Loucy (cell line): ENCODE measurements around the gene RIPOR2.
A peak's percentile ranks its signal among the peaks of the same experiment; 100 is the strongest.
"Not testable (repeated sequence)": the region's sequence is repeated elsewhere in the genome, so short reads cannot be mapped to it uniquely, and the experiment has no call there.

Source experiments
- H2AFZ ChIP-seq: fragments of 200-600 bp; sonication (generic); 2 replicates; pipeline ENCODE4 v1.6.0; 2016; ENCODE audit warnings: antibody characterized with exemption, mild to moderate bottlenecking, low read length, moderate library complexity
- H3F3A ChIP-seq: fragments of 200-600 bp; 2 replicates; pipeline ENCODE4 v1.6.0; 2016; ENCODE audit warnings: antibody characterized with exemption, low read depth, mild to moderate bottlenecking
- H3K27me3 ChIP-seq: fragments of 200-600 bp; sonication (generic); 2 replicates; pipeline ENCODE4 v1.6.1; 2014; ENCODE audit warnings: low read length, mild to moderate bottlenecking; ENCODE audit not compliant: insufficient read depth, poor library complexity, severe bottlenecking
- H3K36me3 ChIP-seq: fragments of 200-600 bp; sonication (generic); 2 replicates; pipeline ENCODE4 v1.6.1; 2016; ENCODE audit warnings: low read length; ENCODE audit not compliant: insufficient read depth
- H3K4me1 ChIP-seq: fragments of 200-600 bp; sonication (generic); 2 replicates; pipeline ENCODE4 v1.5.1; 2014; ENCODE audit warnings: low read length, mild to moderate bottlenecking; ENCODE audit not compliant: insufficient read depth, poor library complexity, severe bottlenecking
- H3K4me2 ChIP-seq: fragments of 200-600 bp; sonication (generic); 2 replicates; pipeline ENCODE4 v1.6.0; 2014; ENCODE audit warnings: antibody characterized with exemption, low read length, low read depth, mild to moderate bottlenecking; ENCODE audit not compliant: poor library complexity, severe bottlenecking
- H3K4me3 ChIP-seq: fragments of 200-600 bp; sonication (generic); 2 replicates; pipeline ENCODE4 v1.5.1; 2014; ENCODE audit warnings: low read length, mild to moderate bottlenecking, mixed read lengths; ENCODE audit not compliant: poor library complexity, severe bottlenecking
- H3K79me2 ChIP-seq: fragments of 200-600 bp; sonication (generic); 2 replicates; pipeline ENCODE4 v1.6.1; 2014; ENCODE audit warnings: low read length; ENCODE audit not compliant: insufficient read depth
- H3K9ac ChIP-seq: fragments of 200-600 bp; sonication (generic); 2 replicates; pipeline ENCODE4 v1.6.0; 2014; ENCODE audit warnings: mild to moderate bottlenecking, low read depth, low read length, moderate library complexity; ENCODE audit not compliant: poor library complexity, severe bottlenecking
- H3K9me2 ChIP-seq: fragments of 200-600 bp; sonication (generic); replicated peaks from 2 replicates; pipeline ENCODE4 v1.6.1; 2016; ENCODE audit warnings: low read depth, low read length, mixed read lengths
- H3K9me3 ChIP-seq: fragments of 200-600 bp; sonication (generic); 2 replicates; pipeline ENCODE4 v1.6.1; 2014; ENCODE audit warnings: mild to moderate bottlenecking, antibody characterized with exemption, low read length, low read depth; ENCODE audit not compliant: insufficient read depth
- H4K20me1 ChIP-seq: fragments of 200-600 bp; sonication (generic); 2 replicates; pipeline ENCODE4 v1.6.0; 2014; ENCODE audit warnings: antibody characterized with exemption, low read length, mild to moderate bottlenecking; ENCODE audit not compliant: insufficient read depth, poor library complexity, severe bottlenecking
- CTCF ChIP-seq: fragments of 200-600 bp; sonication (generic); conservative IDR thresholded peaks from 2 replicates; pipeline ENCODE4 v1.5.1; 2014; ENCODE audit warnings: mild to moderate bottlenecking, antibody characterized with exemption, low read length
- EZH2phosphoT487 ChIP-seq: fragments of 200-600 bp; IDR thresholded peaks from 2 replicates; pipeline ENCODE4 v1.6.1; 2018; ENCODE audit warnings: antibody characterized with exemption, mild to moderate bottlenecking, moderate library complexity, borderline replicate concordance

Gene RIPOR2

GRCh38 chr6:24927985-24928745 is 7.6 kb downstream of the RIPOR2 start:
- H3K9me2 ChIP-seq: no peaks in the 10 kb centered on the region
- no peak overlapping the region for H3K4me3 ChIP-seq
- H4K20me1 ChIP-seq: peaks cover 16% of the 10 kb centered on the region
- no peak overlapping the region for H3K4me2 ChIP-seq
- no peaks in the 10 kb centered on the region for H3K9me3 ChIP-seq
- no peak overlapping the region for H3K9ac ChIP-seq
- H3K27me3 ChIP-seq: no peaks in the 10 kb centered on the region
- no peaks in the 10 kb centered on the region for H3F3A ChIP-seq
- peaks cover 36% of the 10 kb centered on the region for H3K4me1 ChIP-seq
- H3K79me2 ChIP-seq: peaks cover 78% of the 10 kb centered on the region
- no peak overlapping the region for H2AFZ ChIP-seq
- H3K36me3 ChIP-seq: no peaks in the 10 kb centered on the region; the same call in 1 of the 2 replicates
- TF ChIP-seq CTCF (no peak), EZH2phosphoT487 (no peak)

- Histone ChIP-seq H3K4me2 (no peak overlapping the region), H4K20me1 (peaks cover 11% of the 10 kb centered on the region), H3K36me3 (no peaks in the 10 kb centered on the region; the same call in 1 of the 2 replicates), H3K9me2 (no peaks in the 10 kb centered on the region), H3K9ac (no peak overlapping the region), H3F3A (no peaks in the 10 kb centered on the region), H3K27me3 (no peaks in the 10 kb centered on the region), H2AFZ (no peak overlapping the region), H3K4me1 (peaks cover 29% of the 10 kb centered on the region), H3K79me2 (peaks cover 82% of the 10 kb centered on the region), H3K4me3 (no peak overlapping the region), H3K9me3 (no peaks in the 10 kb centered on the region)
- TF ChIP-seq CTCF (no peak), EZH2phosphoT487 (no peak)
Observed at GRCh38 chr6:24927277-24927955, 8.3 kb downstream of the RIPOR2 start.

- Histone ChIP-seq H3K79me2 (peaks cover 87% of the 10 kb centered on the region), H3K4me2 (peak overlapping the region; percentile 13), H3K4me1 (peaks cover 26% of the 10 kb centered on the region), H4K20me1 (peaks cover 11% of the 10 kb centered on the region)
- H3K9ac ChIP-seq, H2AFZ ChIP-seq, H3K9me2 ChIP-seq, H3K36me3 ChIP-seq, H3F3A ChIP-seq, H3K27me3 ChIP-seq, H3K9me3 ChIP-seq, H3K4me3 ChIP-seq: not testable (repeated sequence)
Observed at GRCh38 chr6:24926647-24927046, 9.1 kb downstream of the RIPOR2 start.
